ENCODE data around the gene CYP26B1. TPM values are rescaled to one million over a fixed set of nuclear protein-coding genes. Genes with fewer than 3 reads are reported as not detected.
A peak's percentile ranks its signal among the peaks of the same experiment; 100 is the strongest.

CYP26B1 gene
- total RNA-seq, 4 donors from 2014 or later, result 1.9 to 8.3 (median 5.2) TPM

DNA sequence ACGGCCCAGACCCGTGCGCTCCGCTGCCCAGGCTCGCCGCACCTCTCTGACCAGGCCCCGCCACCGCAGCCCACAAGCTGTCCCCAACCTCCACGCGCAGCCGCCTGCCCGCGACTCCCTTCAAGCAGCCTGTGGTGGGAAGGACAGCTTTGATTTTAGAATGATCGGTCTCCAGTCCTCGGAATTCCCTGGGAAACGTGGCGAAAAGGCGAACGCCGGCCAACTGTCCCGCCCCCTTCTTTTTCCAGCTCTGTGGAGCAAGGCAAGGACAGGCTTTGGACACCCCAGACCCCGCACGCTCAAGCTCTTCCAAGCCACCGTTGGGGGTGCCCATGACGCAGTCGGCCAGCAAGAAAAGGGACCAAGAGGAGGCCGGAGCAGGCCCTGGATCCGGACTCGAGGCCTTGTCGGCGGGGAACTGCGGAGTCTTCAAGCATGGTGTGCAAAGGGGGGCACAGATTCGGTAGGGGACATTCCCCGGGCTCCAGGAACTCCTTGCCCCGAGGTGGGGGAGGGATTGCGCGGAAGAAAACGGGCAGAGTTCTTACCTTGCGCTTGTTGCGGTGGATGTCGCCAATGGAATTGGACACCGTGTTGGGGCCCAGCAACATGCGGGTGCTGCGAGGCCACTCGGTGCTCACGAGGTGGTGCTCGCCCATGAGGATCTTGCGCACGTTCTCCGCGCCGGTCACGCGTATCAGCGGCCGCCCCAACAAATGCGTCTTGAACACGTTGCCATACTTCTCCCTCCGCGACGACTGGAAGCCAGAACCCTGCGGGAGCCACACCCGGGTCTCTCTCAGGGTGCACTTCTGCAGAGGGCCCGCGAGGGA, 4.0 kb downstream of the CYP26B1 start:
- Histone ChIP-seq H3K4me1 (peaks cover 4 to 72% (median 24%) of the 10 kb centered on the region in 4 donors), H3K4me3 (peak overlapping the region; percentile 9 to 53 (median 24)), H3K27me3 (peaks cover 0 to 42% of the 10 kb centered on the region in 2 donors), H3K36me3 (no peaks in the 10 kb centered on the region), H3K9me3 (no peaks in the 10 kb centered on the region), H3K27ac (peak overlapping the region in 2 of 4 donors; percentile 36 to 55)
- DNase-seq, result peak in 2 of 3 donors; percentile 10 to 46
- TF ChIP-seq, protein P1, sequence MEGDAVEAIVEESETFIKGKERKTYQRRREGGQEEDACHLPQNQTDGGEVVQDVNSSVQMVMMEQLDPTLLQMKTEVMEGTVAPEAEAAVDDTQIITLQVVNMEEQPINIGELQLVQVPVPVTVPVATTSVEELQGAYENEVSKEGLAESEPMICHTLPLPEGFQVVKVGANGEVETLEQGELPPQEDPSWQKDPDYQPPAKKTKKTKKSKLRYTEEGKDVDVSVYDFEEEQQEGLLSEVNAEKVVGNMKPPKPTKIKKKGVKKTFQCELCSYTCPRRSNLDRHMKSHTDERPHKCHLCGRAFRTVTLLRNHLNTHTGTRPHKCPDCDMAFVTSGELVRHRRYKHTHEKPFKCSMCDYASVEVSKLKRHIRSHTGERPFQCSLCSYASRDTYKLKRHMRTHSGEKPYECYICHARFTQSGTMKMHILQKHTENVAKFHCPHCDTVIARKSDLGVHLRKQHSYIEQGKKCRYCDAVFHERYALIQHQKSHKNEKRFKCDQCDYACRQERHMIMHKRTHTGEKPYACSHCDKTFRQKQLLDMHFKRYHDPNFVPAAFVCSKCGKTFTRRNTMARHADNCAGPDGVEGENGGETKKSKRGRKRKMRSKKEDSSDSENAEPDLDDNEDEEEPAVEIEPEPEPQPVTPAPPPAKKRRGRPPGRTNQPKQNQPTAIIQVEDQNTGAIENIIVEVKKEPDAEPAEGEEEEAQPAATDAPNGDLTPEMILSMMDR (IDR thresholded peaks at IDR 0.05), result no peak
- no peak for TF ChIP-seq POLR2A (IDR thresholded peaks at IDR 0.05)

DNA sequence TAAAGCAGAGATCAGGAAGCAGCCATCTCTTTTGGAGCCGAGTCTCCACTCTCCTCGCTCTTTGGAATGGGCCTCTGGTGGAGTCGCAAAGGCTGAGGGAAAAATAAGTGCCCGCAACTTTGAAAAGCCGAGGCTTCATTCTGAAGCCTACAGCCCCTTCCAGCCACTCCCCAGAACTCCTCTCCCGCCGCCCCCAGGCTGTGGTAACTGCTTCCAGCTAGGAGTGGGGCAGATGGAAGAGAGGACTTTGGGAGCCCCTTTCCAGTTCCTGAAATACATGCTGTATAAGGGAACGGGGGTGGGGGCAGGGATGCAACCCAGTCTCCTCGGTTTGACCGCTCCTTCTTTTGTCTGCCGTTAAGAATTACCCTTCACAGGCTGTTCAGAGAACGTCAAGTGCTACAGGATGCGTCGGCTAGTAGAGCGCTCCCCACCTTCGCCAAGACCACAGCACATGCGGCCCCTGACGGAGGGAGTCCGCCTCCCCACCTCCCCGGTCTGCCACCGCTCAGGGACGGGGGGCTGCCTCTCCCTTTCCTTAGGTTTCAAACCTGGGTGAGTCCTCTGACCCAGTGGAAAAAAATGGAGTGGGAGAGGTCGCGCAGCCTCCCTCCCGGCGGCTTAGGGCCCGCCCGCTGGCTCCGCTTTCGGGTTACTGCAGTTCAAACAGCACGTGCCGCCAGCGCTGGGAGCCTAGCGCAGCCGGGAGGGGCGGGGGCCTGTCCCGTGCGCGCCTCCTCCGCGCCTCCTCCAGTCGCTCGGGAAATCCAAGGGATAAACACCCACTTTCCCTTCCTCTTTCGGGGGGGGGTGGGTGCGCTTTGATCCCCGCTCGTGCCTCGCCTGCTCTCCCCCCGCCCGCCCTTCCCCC, 4.9 kb downstream of the CYP26B1 start:
- H3K4me1 ChIP-seq, result peaks cover 4 to 76% (median 23%) of the 10 kb centered on the region in 4 donors
- no peaks in the 10 kb centered on the region for H3K9me3 ChIP-seq
- peak overlapping the region; percentile 6 to 53 (median 24) for H3K4me3 ChIP-seq
- peaks cover 0 to 37% of the 10 kb centered on the region in 2 donors for H3K27me3 ChIP-seq
- peak overlapping the region in 2 of 4 donors; percentile 36 to 55 for H3K27ac ChIP-seq
- no peak for TF ChIP-seq POLR2A (IDR thresholded peaks at IDR 0.05)
- TF ChIP-seq, protein P1 (IDR thresholded peaks at IDR 0.05), result no peak
- no peaks in the 10 kb centered on the region for H3K36me3 ChIP-seq
- peak; percentile 15 to 75 (median 74) for DNase-seq

DNA sequence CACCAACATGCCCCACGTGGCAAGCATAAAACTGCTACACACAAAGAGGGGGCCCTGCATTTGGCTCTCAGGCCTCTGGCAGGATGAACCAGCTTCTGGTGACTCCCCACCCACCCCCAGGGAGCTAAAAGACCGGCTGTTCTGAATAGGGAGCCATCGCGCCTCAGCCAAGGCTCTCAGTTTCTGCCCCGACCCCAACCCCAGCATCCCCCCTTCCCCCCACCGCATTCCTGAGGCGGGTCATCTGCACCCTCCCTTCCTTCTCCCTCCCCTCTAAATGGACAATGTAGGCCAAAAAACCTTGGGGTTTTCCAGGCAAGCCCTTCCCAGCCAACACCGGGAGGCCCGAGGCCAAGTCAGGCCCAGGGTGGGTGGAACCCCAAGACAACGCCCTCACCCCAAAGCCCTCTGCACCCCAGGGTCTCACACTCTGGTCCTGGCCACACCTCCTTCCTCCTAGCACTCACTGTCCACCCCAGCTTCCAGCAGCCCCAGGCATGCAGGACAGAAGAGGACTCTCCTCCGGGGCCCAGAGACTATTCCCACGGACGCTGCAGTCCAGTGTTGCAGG, 5.7 kb downstream of the CYP26B1 start:
- H3K36me3 ChIP-seq, result no peaks in the 10 kb centered on the region
- peaks cover 0 to 29% of the 10 kb centered on the region in 2 donors for H3K27me3 ChIP-seq
- TF ChIP-seq POLR2A (IDR thresholded peaks at IDR 0.05), result no peak
- TF ChIP-seq, protein P1 (IDR thresholded peaks at IDR 0.05), result no peak
- no peak overlapping the region for H3K4me3 ChIP-seq
- no peaks in the 10 kb centered on the region for H3K9me3 ChIP-seq
- peak in 2 of 3 donors; percentile 35 to 40 for DNase-seq
- no peak overlapping the region for H3K27ac ChIP-seq
- H3K4me1 ChIP-seq, result peaks cover 4 to 73% (median 16%) of the 10 kb centered on the region in 4 donors

DNA sequence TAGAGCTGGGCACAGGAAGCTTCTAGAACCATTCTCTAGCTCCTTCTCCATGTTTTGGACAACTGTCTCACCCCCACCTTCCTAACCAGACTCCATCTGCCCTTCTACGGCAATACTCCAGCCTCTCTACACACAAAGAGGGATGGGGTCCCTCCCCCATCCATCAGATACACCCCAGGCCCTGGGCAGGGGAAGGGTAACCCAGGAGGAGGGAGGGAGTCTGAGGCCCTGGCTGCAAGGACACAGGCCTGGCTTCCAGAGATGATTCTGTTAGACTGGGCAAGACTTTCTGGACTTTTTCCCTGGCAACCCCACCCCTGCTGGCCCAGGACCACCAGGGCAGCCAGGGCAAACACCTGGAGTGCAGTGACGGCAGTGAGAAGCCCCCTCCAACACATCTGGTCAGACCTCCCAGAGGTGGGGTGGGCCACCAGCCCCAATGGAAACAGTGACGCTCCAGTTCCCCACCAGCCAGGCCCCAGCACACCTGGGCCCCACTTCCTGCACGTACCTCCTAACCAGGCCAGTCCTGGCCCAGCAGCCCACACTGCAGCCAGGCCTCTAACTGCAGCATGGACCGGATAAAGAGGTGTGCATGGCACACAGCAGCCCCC, 6.5 kb downstream of the CYP26B1 start:
- H3K4me3 ChIP-seq, result no peak overlapping the region
- no peak overlapping the region for H3K27ac ChIP-seq
- TF ChIP-seq, protein P1 (IDR thresholded peaks at IDR 0.05), result no peak
- no peak for TF ChIP-seq POLR2A (IDR thresholded peaks at IDR 0.05)
- H3K4me1 ChIP-seq, result peaks cover 4 to 65% (median 15%) of the 10 kb centered on the region in 4 donors
- no peaks in the 10 kb centered on the region for H3K9me3 ChIP-seq
- peaks cover 0 to 21% of the 10 kb centered on the region in 2 donors for H3K27me3 ChIP-seq
- no peaks in the 10 kb centered on the region for H3K36me3 ChIP-seq
- DNase-seq, result peak in 2 of 3 donors; percentile 33 to 40

DNA sequence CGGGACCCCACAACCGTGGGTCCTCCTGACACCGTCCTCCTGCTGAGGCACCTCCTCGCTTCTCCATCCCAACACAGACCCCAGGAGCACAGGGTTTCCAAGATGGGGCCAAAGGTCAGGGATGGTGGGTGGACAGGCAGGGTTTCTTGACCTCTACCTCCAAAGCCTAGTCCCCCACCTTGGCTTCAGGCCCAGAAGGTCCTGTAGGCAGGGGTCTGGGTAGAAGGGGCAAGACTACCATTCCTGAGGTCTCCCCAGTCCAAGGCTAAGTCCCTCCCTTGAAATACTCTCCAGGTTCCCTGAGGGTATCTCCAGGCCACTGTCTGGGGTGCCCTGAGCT, 7.1 kb downstream of the CYP26B1 start:
- peak in 2 of 3 donors; percentile 33 to 37 for DNase-seq
- no peaks in the 10 kb centered on the region for H3K9me3 ChIP-seq
- H3K36me3 ChIP-seq, result no peaks in the 10 kb centered on the region
- peaks cover 4 to 60% (median 13%) of the 10 kb centered on the region in 4 donors for H3K4me1 ChIP-seq
- H3K4me3 ChIP-seq, result no peak overlapping the region
- TF ChIP-seq, protein P1 (IDR thresholded peaks at IDR 0.05), result no peak
- no peak for TF ChIP-seq POLR2A (IDR thresholded peaks at IDR 0.05)
- peaks cover 0 to 15% of the 10 kb centered on the region in 2 donors for H3K27me3 ChIP-seq
- no peak overlapping the region for H3K27ac ChIP-seq
